ENCODE data around the gene HOXB8. TPM values are rescaled to one million over a fixed set of nuclear protein-coding genes. Genes with fewer than 3 reads are reported as not detected.

The HOXB8 gene
- total and polyA plus RNA-seq, 2 of the 13 experiments (the other 11 are each of a cell fraction or from before 2014, with no cell fraction given) = not detected

DNA sequence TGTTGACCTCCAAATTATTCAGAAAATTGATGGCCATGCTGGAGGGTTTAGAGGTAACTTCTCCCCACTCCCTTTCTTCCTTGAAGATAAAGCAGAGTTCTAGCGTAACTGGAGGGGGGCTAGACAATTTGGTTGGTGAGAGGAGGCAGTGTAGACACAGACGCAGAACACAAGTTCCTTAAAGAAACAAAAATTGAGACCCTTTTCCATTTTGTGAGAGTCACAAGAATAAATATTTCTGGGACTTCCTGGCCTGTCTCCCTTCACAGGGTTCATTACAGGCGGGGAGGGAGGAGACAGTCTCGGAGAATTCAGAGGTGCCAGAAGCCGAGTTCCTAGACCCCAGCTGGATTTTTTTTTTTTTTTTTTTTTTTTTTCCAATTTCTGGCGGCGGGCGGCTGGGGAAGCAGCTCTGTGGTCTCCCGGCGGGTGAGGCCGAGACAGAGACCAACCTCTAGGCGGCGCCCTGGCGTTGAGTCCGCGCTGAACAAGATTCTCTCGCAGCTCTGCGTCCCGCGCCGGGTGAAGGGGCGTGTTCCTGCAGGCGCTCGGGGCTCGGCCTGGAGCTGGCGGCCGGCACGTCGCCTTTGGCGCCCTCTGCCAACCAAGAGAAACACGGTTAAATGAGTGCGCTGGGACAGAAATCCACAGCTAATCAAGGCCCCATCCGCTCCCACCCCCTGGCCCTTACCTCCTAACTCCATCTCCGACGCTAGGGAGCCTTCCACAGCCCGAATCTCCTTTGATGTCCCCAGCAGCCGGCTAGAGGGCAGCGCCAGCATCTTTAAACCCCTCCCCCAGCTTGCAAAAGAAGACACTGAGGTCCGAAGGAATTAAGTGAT lies 21.3 kb upstream of the HOXB8 start (continued):
- peak; percentile 56; the same call in 1 of the 2 replicates for TF ChIP-seq GFI1 (CRISPR knock-in tag; IDR thresholded peaks at IDR 0.05; ENCODE audit: borderline replicate concordance)
- TF ChIP-seq HNRNPLL (IDR thresholded peaks at IDR 0.05; ENCODE audit: low read depth, low read length, poor library complexity, severe bottlenecking) = peak; percentile 71
- TF ChIP-seq YEATS2 (CRISPR knock-in tag; IDR thresholded peaks at IDR 0.05; ENCODE audit: borderline replicate concordance) = peak; percentile 53; the same call in 1 of the 2 replicates
- TF ChIP-seq TEAD3 (CRISPR knock-in tag; optimal IDR thresholded peaks at IDR 0.05; ENCODE audit: borderline replicate concordance) = peak; percentile 59
- TF ChIP-seq NR2F6 (IDR thresholded peaks at IDR 0.05) = no peak
- TF ChIP-seq NR2F6 (CRISPR knock-in tag; IDR thresholded peaks at IDR 0.05) = peak; percentile 30; the same call in 1 of the 2 replicates
- 0 out of 2 replicates have a peak, but pooled peaks have one; percentile 42 for TF ChIP-seq IRF2 (CRISPR knock-in tag; IDR thresholded peaks at IDR 0.05)
- TF ChIP-seq FOXJ3 (CRISPR knock-in tag; IDR thresholded peaks at IDR 0.05; ENCODE audit: borderline replicate concordance) = no peak
- TF ChIP-seq ZNF629 (CRISPR knock-in tag; conservative IDR thresholded peaks at IDR 0.05) = peak; percentile 51
- TF ChIP-seq ZNF781 (CRISPR knock-in tag; IDR thresholded peaks at IDR 0.05; ENCODE audit: borderline replicate concordance, not compliant biosample characterization) = peak; percentile 45
- no peak for TF ChIP-seq NONO (IDR thresholded peaks at IDR 0.05)
- 0 out of 2 replicates have a peak, but pooled peaks have one; percentile 37 for TF ChIP-seq NONO (CRISPR knock-in tag; conservative IDR thresholded peaks at IDR 0.05)
- peak; percentile 41; the same call in 1 of the 2 replicates for TF ChIP-seq PHF8 (CRISPR knock-in tag; IDR thresholded peaks at IDR 0.05)
- 0 out of 2 replicates have a peak, but pooled peaks have one; percentile 20 for TF ChIP-seq ZBTB38 (CRISPR knock-in tag; IDR thresholded peaks at IDR 0.05)
- TF ChIP-seq, protein P1, sequence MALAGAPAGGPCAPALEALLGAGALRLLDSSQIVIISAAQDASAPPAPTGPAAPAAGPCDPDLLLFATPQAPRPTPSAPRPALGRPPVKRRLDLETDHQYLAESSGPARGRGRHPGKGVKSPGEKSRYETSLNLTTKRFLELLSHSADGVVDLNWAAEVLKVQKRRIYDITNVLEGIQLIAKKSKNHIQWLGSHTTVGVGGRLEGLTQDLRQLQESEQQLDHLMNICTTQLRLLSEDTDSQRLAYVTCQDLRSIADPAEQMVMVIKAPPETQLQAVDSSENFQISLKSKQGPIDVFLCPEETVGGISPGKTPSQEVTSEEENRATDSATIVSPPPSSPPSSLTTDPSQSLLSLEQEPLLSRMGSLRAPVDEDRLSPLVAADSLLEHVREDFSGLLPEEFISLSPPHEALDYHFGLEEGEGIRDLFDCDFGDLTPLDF (CRISPR knock-in tag; IDR thresholded peaks at IDR 0.05) = peak; percentile 40; the same call in 1 of the 2 replicates
- peak; percentile 58 for TF ChIP-seq RAD21 (CRISPR knock-in tag; IDR thresholded peaks at IDR 0.05)
- TF ChIP-seq ETV5 (CRISPR knock-in tag; IDR thresholded peaks at IDR 0.05; ENCODE audit: borderline replicate concordance) = peak; percentile 32; the same call in 1 of the 2 replicates
- TF ChIP-seq, protein P2, sequence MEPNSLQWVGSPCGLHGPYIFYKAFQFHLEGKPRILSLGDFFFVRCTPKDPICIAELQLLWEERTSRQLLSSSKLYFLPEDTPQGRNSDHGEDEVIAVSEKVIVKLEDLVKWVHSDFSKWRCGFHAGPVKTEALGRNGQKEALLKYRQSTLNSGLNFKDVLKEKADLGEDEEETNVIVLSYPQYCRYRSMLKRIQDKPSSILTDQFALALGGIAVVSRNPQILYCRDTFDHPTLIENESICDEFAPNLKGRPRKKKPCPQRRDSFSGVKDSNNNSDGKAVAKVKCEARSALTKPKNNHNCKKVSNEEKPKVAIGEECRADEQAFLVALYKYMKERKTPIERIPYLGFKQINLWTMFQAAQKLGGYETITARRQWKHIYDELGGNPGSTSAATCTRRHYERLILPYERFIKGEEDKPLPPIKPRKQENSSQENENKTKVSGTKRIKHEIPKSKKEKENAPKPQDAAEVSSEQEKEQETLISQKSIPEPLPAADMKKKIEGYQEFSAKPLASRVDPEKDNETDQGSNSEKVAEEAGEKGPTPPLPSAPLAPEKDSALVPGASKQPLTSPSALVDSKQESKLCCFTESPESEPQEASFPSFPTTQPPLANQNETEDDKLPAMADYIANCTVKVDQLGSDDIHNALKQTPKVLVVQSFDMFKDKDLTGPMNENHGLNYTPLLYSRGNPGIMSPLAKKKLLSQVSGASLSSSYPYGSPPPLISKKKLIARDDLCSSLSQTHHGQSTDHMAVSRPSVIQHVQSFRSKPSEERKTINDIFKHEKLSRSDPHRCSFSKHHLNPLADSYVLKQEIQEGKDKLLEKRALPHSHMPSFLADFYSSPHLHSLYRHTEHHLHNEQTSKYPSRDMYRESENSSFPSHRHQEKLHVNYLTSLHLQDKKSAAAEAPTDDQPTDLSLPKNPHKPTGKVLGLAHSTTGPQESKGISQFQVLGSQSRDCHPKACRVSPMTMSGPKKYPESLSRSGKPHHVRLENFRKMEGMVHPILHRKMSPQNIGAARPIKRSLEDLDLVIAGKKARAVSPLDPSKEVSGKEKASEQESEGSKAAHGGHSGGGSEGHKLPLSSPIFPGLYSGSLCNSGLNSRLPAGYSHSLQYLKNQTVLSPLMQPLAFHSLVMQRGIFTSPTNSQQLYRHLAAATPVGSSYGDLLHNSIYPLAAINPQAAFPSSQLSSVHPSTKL (CRISPR knock-in tag; IDR thresholded peaks at IDR 0.05) = peak; percentile 33; the same call in 1 of the 2 replicates
- TF ChIP-seq YY1 (IDR thresholded peaks at IDR 0.05; ENCODE audit: insufficient read depth, insufficient replicate concordance, low read depth, low read length) = peak; percentile 51
- TF ChIP-seq KDM5A (IDR thresholded peaks at IDR 0.05; ENCODE audit: borderline replicate concordance, low read length) = no peak
- no peak for TF ChIP-seq MATR3 (CRISPR knock-in tag; IDR thresholded peaks at IDR 0.05)
- TF ChIP-seq SOX13 (IDR thresholded peaks at IDR 0.05) = no peak
- 0 out of 4 replicates have a peak, but pooled peaks of 1 of the 2 experiments have one; percentile 22 for TF ChIP-seq SOX13 (CRISPR knock-in tag; conservative IDR thresholded peaks at IDR 0.05 in 1 of 2, IDR thresholded peaks at IDR 0.05 in 1 of 2)
- 0 out of 2 replicates have a peak, but pooled peaks have one; percentile 35 for TF ChIP-seq RXRB (CRISPR knock-in tag; IDR thresholded peaks at IDR 0.05; ENCODE audit: borderline replicate concordance)
- peak; percentile 83 for TF ChIP-seq HOXA5 (CRISPR knock-in tag; IDR thresholded peaks at IDR 0.05)
- TF ChIP-seq RFXAP (CRISPR knock-in tag; IDR thresholded peaks at IDR 0.05; ENCODE audit: borderline replicate concordance) = 0 out of 2 replicates have a peak, but pooled peaks have one; percentile 32

All from HepG2 (cell line).